SK-N-SH treated with all-trans-retinoic acid at 6 μM for 48 hours (cell line): ENCODE data around the gene MTHFD2L.

Experiments used
- ESRRG ChIP-seq: fragments of 250-450 bp; sonication (Bioruptor Pico); IDR thresholded peaks from 2 replicates; pipeline ENCODE4 v1.6.1; 2021; ENCODE audit warnings: mild to moderate bottlenecking
- PATZ1 ChIP-seq: fragments of 250-450 bp; sonication (Bioruptor Pico); IDR thresholded peaks from 2 replicates; pipeline ENCODE4 v1.8.0; 2020; ENCODE audit warnings: mild to moderate bottlenecking, moderate library complexity, borderline replicate concordance
- PPARA ChIP-seq: fragments of 250-450 bp; sonication (Bioruptor Pico); IDR thresholded peaks from 2 replicates; pipeline ENCODE4 v1.5.0; 2020; ENCODE audit warnings: mild to moderate bottlenecking, borderline replicate concordance
- RARB ChIP-seq: fragments of 250-450 bp; sonication (Bioruptor Pico); IDR thresholded peaks from 2 replicates; pipeline ENCODE4 v1.8.0; 2021; ENCODE audit warnings: mild to moderate bottlenecking, moderate library complexity
- ZFP3 ChIP-seq: fragments of 250-450 bp; sonication (Bioruptor Pico); IDR thresholded peaks from 2 replicates; pipeline ENCODE4 v1.5.0; 2020; ENCODE audit warnings: mild to moderate bottlenecking, moderate library complexity
- ZFP30 ChIP-seq: fragments of 450-650 bp; formaldehyde crosslinking; IDR thresholded peaks from 2 replicates; pipeline ENCODE4 v1.5.0; 2022; ENCODE audit warnings: mild to moderate bottlenecking, moderate library complexity
- TF ChIP-seq, protein P1 (sequence below): fragments of 250-450 bp; sonication (Bioruptor Pico); IDR thresholded peaks from 2 replicates; pipeline ENCODE4 v1.8.0; 2021; ENCODE audit warnings: low read depth, mild to moderate bottlenecking, moderate library complexity, borderline replicate concordance
- TF ChIP-seq, protein P2 (sequence below): fragments of 250-450 bp; sonication (Bioruptor Pico); IDR thresholded peaks from 2 replicates; pipeline ENCODE4 v1.5.1; 2021; ENCODE audit warnings: mild to moderate bottlenecking, moderate library complexity

DNA sequence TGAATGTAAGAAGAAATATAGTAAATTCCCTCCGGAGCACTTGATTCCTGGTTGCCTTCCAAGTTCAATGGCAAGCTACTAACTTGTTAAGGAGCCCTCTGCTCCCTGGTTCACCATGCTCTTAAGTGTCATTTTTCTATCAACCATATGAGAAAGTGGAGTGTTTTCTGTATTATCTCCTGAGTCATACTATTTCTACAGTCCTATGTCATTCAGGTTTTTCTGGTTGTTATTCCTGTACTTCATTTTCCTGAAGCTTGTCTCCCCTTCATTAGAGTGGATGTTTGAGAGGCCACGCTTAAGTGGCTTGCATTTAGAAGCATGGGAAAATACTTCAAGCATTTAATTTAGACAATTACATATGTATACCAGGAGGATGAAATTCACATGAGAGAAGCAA, 135.6 kb downstream of the MTHFD2L start:
- TF ChIP-seq, protein P1, sequence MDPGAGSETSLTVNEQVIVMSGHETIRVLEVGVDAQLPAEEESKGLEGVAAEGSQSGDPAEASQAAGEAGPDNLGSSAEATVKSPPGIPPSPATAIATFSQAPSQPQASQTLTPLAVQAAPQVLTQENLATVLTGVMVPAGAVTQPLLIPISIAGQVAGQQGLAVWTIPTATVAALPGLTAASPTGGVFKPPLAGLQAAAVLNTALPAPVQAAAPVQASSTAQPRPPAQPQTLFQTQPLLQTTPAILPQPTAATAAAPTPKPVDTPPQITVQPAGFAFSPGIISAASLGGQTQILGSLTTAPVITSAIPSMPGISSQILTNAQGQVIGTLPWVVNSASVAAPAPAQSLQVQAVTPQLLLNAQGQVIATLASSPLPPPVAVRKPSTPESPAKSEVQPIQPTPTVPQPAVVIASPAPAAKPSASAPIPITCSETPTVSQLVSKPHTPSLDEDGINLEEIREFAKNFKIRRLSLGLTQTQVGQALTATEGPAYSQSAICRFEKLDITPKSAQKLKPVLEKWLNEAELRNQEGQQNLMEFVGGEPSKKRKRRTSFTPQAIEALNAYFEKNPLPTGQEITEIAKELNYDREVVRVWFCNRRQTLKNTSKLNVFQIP (CRISPR knock-in tag), result no peak
- TF ChIP-seq ZFP3 (CRISPR knock-in tag) (no peak), PATZ1 (no peak), ZFP30 (no peak), RARB (CRISPR knock-in tag) (no peak), PPARA (CRISPR knock-in tag) (no peak), ESRRG (no peak)
- TF ChIP-seq, protein P2, sequence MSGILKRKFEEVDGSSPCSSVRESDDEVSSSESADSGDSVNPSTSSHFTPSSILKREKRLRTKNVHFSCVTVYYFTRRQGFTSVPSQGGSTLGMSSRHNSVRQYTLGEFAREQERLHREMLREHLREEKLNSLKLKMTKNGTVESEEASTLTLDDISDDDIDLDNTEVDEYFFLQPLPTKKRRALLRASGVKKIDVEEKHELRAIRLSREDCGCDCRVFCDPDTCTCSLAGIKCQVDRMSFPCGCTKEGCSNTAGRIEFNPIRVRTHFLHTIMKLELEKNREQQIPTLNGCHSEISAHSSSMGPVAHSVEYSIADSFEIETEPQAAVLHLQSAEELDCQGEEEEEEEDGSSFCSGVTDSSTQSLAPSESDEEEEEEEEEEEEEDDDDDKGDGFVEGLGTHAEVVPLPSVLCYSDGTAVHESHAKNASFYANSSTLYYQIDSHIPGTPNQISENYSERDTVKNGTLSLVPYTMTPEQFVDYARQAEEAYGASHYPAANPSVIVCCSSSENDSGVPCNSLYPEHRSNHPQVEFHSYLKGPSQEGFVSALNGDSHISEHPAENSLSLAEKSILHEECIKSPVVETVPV (CRISPR knock-in tag), result no peak
